Esophagus (tissue), 2 donors: ENCODE measurements around the gene PDLIM4. TPM values are rescaled to one million over a fixed set of nuclear protein-coding genes. Genes with fewer than 3 reads are reported as not detected.

Experiments used
- H3K27ac ChIP-seq, 2 donors: one replicate each; pipeline ENCODE4 v1.5.1; 2013; ENCODE audit warnings: low read depth in 2 of 2, mild to moderate bottlenecking in 2 of 2, inconsistent platforms in 1 of 2, low read length in 1 of 2, moderate library complexity in 1 of 2
- H3K27me3 ChIP-seq, 2 donors: one replicate each; pipeline ENCODE4 v1.6.1; 2013; ENCODE audit warnings: low read length in 2 of 2, control low read depth in 1 of 2, mild to moderate bottlenecking in 1 of 2; ENCODE audit not compliant: insufficient read depth in 2 of 2, control insufficient read depth in 1 of 2
- H3K36me3 ChIP-seq, 2 donors: one replicate each; pipeline ENCODE4 v1.6.1; 2013; ENCODE audit warnings: low read length in 1 of 2; ENCODE audit not compliant: control insufficient read depth in 2 of 2, insufficient read depth in 2 of 2
- H3K4me1 ChIP-seq, 2 donors: one replicate each; pipeline ENCODE4 v1.6.1; 2013; ENCODE audit warnings: low read length in 1 of 2; ENCODE audit not compliant: control insufficient read depth in 2 of 2, insufficient read depth in 2 of 2
- H3K4me3 ChIP-seq, 2 donors: one replicate each; pipeline ENCODE4 v1.5.1; 2013; ENCODE audit warnings: low read length in 2 of 2, mild to moderate bottlenecking in 2 of 2, low read depth in 1 of 2, moderate library complexity in 1 of 2
- H3K9me3 ChIP-seq, 2 donors: one replicate each; pipeline ENCODE4 v1.6.1; 2013; ENCODE audit warnings: mild to moderate bottlenecking in 2 of 2, low read depth in 1 of 2, low read length in 1 of 2, moderate library complexity in 1 of 2; ENCODE audit not compliant: control insufficient read depth in 2 of 2, insufficient read depth in 1 of 2
- WGBS, 2 donors: extraction: QIAGEN DNeasy Blood & Tissue Kit; methylation state at CpG; one replicate each; pipeline ENCODE4 v1.1.7; 2013; 5-methylcytosine and 5-hydroxymethylcytosine counted together
- polyA plus RNA-seq, 2 donors: library from polyadenylated mRNA; stranded (reverse); fragments of 200-250 nt; gene quantifications; one replicate each; pipeline ENCODE4 v1.2.3, GENCODE V29; 2013
- donor health status: healthy with polysubstance abuse.
- donor health status: Bipolar disorder and iron deficiency.

Gene PDLIM4
- polyA plus RNA-seq, 2 donors = 33.3 to 58.9 TPM

GRCh38 chr5:132265336-132266030 is 8.0 kb downstream of the PDLIM4 start:
- no peaks in the 10 kb centered on the region for H3K27me3 ChIP-seq
- peaks cover 5 to 25% of the 10 kb centered on the region in 2 donors for H3K36me3 ChIP-seq
- H3K9me3 ChIP-seq = no peaks in the 10 kb centered on the region
- 24 to 37% methylated on average over 8 of the region's 8 CpGs for WGBS, 2 donors
- H3K4me3 ChIP-seq = no peak overlapping the region
- H3K4me1 ChIP-seq = peaks cover 2 to 21% of the 10 kb centered on the region in 2 donors
- peak overlapping the region; percentile 75 to 80 for H3K27ac ChIP-seq

- Histone ChIP-seq H3K4me3 (no peak overlapping the region), H3K27me3 (no peaks in the 10 kb centered on the region), H3K36me3 (peaks cover 5 to 29% of the 10 kb centered on the region in 2 donors), H3K27ac (peak overlapping the region; percentile 28), H3K9me3 (no peaks in the 10 kb centered on the region), H3K4me1 (peaks cover 0 to 16% of the 10 kb centered on the region in 2 donors)
- WGBS, 2 donors = 64 to 66% methylated on average over 7 of the region's 7 CpGs
Measured at GRCh38 chr5:132266031-132266835, 8.7 kb downstream of the PDLIM4 start.

- Histone ChIP-seq H3K36me3 (peaks cover 5 to 31% of the 10 kb centered on the region in 2 donors), H3K27me3 (no peaks in the 10 kb centered on the region), H3K4me3 (no peak overlapping the region), H3K27ac (no peak overlapping the region), H3K9me3 (no peaks in the 10 kb centered on the region), H3K4me1 (peaks cover 0 to 16% of the 10 kb centered on the region in 2 donors)
- WGBS, 2 donors = 94 to 100% methylated on average over 1 of the region's 1 CpG
Measured at GRCh38 chr5:132266836-132267160, 9.3 kb downstream of the PDLIM4 start.

DNA sequence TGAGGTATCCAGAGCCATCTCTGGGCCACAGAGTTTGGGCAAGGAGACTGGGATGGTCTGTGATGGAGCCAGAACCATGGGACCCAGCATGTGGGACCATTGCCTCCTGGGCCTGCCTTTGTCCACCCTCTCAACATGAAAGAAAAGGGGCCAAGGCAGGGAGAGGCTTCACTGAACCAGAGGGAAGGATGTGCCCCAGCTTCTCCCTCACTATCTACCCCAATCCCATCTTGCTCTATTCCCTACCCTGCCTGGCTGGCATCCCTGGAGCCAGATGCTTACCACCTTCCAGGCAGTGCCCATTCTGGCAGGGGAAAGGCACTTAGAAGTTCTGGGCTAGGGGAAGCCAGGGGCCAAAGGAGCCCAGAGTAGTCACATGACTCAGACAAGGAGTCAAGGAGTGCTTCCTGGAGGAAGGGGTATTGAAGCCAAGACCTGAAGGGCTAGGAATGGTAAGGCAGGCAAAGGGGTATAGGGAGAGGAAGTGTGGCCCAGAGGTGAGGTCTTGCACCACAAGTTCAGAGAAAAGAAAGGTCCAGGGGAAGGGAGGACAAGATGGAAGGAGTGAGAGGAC is 9.8 kb downstream of the PDLIM4 start:
- no peaks in the 10 kb centered on the region for H3K9me3 ChIP-seq
- peak overlapping the region in 1 of 2 donors; percentile 36 for H3K27ac ChIP-seq
- H3K36me3 ChIP-seq = peaks cover 5 to 35% of the 10 kb centered on the region in 2 donors
- no peak overlapping the region for H3K4me3 ChIP-seq
- H3K27me3 ChIP-seq = no peaks in the 10 kb centered on the region
- peaks cover 0 to 16% of the 10 kb centered on the region in 2 donors for H3K4me1 ChIP-seq

DNA sequence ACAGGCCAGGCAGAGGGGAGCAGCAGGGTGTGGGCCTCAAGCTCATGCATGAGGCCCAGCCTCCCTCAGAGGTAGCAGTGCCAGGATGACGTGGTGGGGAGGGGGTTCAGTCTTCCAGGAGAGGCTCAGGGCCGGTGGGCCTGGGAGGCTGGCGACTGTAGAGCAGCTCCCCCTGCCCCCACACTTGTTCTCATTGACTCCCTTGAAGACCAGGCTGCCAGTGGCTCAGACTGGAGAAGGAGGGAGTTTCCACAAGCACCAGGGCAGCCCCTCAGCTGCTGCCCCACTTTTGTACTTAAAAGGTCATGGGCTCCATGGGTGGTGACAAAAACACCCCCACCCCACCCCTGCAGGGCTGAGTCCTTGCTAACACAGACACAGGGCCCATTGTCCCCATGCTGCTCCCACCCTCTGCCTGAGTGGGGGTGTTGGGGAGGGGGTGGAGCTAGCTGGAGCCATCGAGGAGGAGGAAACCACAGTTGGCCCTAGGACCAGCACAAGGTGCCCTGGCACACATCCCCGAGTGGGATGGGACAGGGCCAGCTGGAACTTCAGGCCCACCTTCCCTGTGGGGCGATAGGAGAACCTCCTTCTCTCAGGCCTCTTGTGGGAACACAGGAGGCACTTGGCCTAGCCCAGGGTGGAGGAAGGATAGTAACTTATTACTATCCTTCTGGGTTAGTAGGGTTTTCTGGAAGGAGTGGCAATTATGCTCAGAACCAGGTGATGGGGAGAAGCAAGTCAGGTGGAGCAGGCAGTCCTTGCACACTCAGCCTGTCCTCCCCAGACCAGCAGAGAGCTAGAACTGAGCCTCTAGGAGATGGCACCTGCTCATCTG is 10.7 kb downstream of the PDLIM4 start:
- H3K4me1 ChIP-seq = peaks cover 0 to 13% of the 10 kb centered on the region in 2 donors
- H3K27ac ChIP-seq = peak overlapping the region in 1 of 2 donors; percentile 3
- WGBS, 2 donors = 46 to 65% methylated on average over 5 to 6 of the region's 6 CpGs
- H3K4me3 ChIP-seq = no peak overlapping the region
- no peaks in the 10 kb centered on the region for H3K9me3 ChIP-seq
- no peaks in the 10 kb centered on the region for H3K27me3 ChIP-seq
- H3K36me3 ChIP-seq = peaks cover 5 to 32% of the 10 kb centered on the region in 2 donors

GRCh38 chr5:132268769-132269551 is 11.5 kb downstream of the PDLIM4 start:
- Histone ChIP-seq H3K27ac (peak overlapping the region in 1 of 2 donors; percentile 44), H3K9me3 (no peaks in the 10 kb centered on the region), H3K36me3 (peaks cover 5 to 26% of the 10 kb centered on the region in 2 donors), H3K4me1 (peaks cover 0 to 14% of the 10 kb centered on the region in 2 donors), H3K27me3 (no peaks in the 10 kb centered on the region), H3K4me3 (no peak overlapping the region)
- WGBS, 2 donors = 63 to 64% methylated on average over 8 of the region's 8 CpGs

GRCh38 chr5:132269635-132270334 is 12.3 kb downstream of the PDLIM4 start:
- 82 to 85% methylated on average over 3 of the region's 3 CpGs for WGBS, 2 donors
- Histone ChIP-seq H3K4me1 (peaks cover 0 to 21% of the 10 kb centered on the region in 2 donors), H3K4me3 (no peak overlapping the region), H3K27ac (no peak overlapping the region), H3K27me3 (no peaks in the 10 kb centered on the region), H3K9me3 (no peaks in the 10 kb centered on the region), H3K36me3 (peaks cover 5 to 25% of the 10 kb centered on the region in 2 donors)

DNA sequence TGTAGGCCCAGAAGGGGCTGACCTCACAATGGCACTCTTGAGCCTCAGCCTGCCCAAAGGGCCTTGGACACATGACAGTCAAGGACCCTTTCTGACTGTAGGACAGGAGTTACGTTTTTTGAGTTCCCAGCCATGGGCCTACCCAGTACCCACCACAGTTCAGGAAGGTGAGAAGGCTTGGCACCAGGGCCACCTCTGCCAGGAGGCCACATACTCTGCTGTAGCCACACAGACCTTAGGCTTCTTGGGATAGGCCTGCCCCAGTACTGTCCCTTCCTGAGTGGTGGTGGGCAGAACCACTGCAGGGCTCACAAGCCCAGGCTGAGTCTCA is 12.8 kb downstream of the PDLIM4 start:
- WGBS, 2 donors = 88 to 92% methylated on average over 1 of the region's 1 CpG
- H3K4me1 ChIP-seq = peaks cover 0 to 18% of the 10 kb centered on the region in 2 donors
- H3K27me3 ChIP-seq = no peaks in the 10 kb centered on the region
- H3K27ac ChIP-seq = no peak overlapping the region
- H3K9me3 ChIP-seq = no peaks in the 10 kb centered on the region
- H3K4me3 ChIP-seq = no peak overlapping the region
- peaks cover 5 to 25% of the 10 kb centered on the region in 2 donors for H3K36me3 ChIP-seq
